OCI-LY7 (cell line): ENCODE data around the gene CTBP1.

Source experiments
- EZH2phosphoT487 ChIP-seq: fragments of 200-600 bp; sonication (generic); IDR thresholded peaks from 2 replicates; pipeline ENCODE4 v1.6.1; 2018; ENCODE audit warnings: low read depth, borderline replicate concordance, mild to moderate bottlenecking, mixed run types, antibody characterized with exemption, low read length, moderate library complexity, mixed read lengths
- TF ChIP-seq, protein P1 (sequence below): fragments of 200-600 bp; sonication (generic); conservative IDR thresholded peaks from 2 replicates; pipeline ENCODE4 v1.5.1; 2014; ENCODE audit warnings: mild to moderate bottlenecking, antibody characterized with exemption, low read length, moderate library complexity, mixed read lengths

DNA sequence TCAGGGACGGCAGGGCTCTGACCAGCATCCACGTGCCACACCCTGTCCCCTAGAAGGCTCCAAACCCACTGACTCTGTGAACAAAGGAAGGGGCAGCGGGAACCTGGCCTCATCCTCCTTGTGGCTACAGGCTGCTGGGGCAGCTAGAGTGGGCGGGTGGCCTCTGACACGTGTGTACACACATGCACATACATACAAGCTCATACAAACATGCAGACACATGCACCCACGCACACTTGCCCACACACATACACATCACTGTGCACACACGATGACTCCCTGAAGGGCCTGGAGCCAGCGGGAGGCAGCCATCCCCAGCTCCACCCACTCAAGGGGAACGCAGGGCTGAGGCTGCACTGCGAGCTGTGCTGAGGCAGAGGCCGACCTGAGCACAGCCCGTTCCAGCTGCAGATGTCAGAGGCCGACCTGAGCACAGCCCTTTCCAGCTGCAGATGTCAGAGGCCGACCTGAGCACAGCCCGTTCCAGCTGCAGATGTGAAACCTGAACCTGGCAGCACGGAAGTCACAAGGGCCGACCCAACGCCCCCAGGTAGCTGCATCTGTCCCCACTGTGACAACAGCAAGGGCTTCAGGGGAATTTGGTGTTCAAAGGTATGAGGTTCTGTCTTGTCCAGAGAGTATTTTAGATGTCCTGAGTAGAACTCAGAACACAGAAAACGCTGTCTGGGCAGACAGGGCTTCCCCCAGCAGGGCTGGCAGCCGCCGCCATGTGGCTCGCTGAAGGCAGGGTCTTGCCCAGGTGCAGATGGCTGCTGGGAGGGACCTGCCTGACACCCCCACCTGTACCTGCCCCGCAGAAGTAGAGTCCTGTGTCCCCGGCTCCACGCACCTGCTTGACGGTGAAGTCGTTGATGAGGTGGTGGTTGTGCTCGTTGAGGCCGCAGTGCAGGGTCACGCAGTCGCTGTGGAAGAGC is 33.5 kb downstream of the CTBP1 start:
- TF ChIP-seq, protein P1, sequence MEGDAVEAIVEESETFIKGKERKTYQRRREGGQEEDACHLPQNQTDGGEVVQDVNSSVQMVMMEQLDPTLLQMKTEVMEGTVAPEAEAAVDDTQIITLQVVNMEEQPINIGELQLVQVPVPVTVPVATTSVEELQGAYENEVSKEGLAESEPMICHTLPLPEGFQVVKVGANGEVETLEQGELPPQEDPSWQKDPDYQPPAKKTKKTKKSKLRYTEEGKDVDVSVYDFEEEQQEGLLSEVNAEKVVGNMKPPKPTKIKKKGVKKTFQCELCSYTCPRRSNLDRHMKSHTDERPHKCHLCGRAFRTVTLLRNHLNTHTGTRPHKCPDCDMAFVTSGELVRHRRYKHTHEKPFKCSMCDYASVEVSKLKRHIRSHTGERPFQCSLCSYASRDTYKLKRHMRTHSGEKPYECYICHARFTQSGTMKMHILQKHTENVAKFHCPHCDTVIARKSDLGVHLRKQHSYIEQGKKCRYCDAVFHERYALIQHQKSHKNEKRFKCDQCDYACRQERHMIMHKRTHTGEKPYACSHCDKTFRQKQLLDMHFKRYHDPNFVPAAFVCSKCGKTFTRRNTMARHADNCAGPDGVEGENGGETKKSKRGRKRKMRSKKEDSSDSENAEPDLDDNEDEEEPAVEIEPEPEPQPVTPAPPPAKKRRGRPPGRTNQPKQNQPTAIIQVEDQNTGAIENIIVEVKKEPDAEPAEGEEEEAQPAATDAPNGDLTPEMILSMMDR = no peak
- no peak for TF ChIP-seq EZH2phosphoT487
